Head of caudate nucleus (tissue), 42 donors: ENCODE measurements around the gene ZDHHC14.
A peak's percentile ranks its signal among the peaks of the same experiment; 100 is the strongest.
"Not testable (repeated sequence)": the region's sequence is repeated elsewhere in the genome, so short reads cannot be mapped to it uniquely, and the experiment has no call there.

Experiments
- DNase-seq, 42 donors: peaks; one replicate each; pipeline versions ENCODE4 v3.0.0 to v3.0.0-alpha.2; 2020 to 2021; ENCODE audit warnings: mixed read lengths in 7 of 42
- intact Hi-C: fragments of 100-400 bp; cut with DNase I; formaldehyde crosslinking; loops from one replicate; pipeline ENCODE4 v1.15.0; 2022

ZDHHC14 gene

GRCh38 chr6:157376706-157377230, 4.2 kb upstream of the ZDHHC14 start:
- DNase-seq, result no peak

GRCh38 chr6:157379656-157380457, 1.1 kb upstream of the ZDHHC14 start:
- intact Hi-C loops, result loop anchor here (2.0 to 5.0 kb wide), 2 partner anchors 52 to 57 kb away; partner anchors contain the start of gene TMEM242
- peak; percentile 84 to 99 (median 95) for DNase-seq

More at GRCh38 chr6:157376706-157377230, 4.2 kb upstream of the ZDHHC14 start:
- intact Hi-C loops, result no loop called here

- peak in 1 of 42 donors; percentile 19 for DNase-seq
- intact Hi-C loops, result loop anchor here (2.0 to 5.0 kb wide), 2 partner anchors 52 to 58 kb away; partner anchors contain the start of gene TMEM242
These were observed 572 bp upstream of the ZDHHC14 start for GRCh38 chr6:157380458-157380778.

GRCh38 chr6:157381631-157382621, 936 bp downstream of the ZDHHC14 start:
- intact Hi-C loops, result loop anchor here (2.0 to 5.0 kb wide), 2 partner anchors 50 to 59 kb away; partner anchors contain the start of gene TMEM242
- peak; percentile 31 to 88 (median 74) for DNase-seq

- intact Hi-C loops, result loop anchor here (5.0 kb wide), 1 partner anchor 49 kb away; no protein-coding TSS in a partner anchor
- no peak for DNase-seq
These were observed 1.8 kb downstream of the ZDHHC14 start for GRCh38 chr6:157382821-157383220.

- peak in 1 of 42 donors; percentile 15 for DNase-seq
- intact Hi-C loops, result loop anchor here (5.0 kb wide), 1 partner anchor 49 kb away; no protein-coding TSS in a partner anchor
These were observed 2.5 kb downstream of the ZDHHC14 start for GRCh38 chr6:157383471-157383870.

- DNase-seq, result not testable (repeated sequence)
- intact Hi-C loops, result loop anchor here (5.0 kb wide), 1 partner anchor 47 kb away; no protein-coding TSS in a partner anchor
These were observed 4.0 kb downstream of the ZDHHC14 start for GRCh38 chr6:157384962-157385361.

GRCh38 chr6:157385482-157385881, 4.5 kb downstream of the ZDHHC14 start:
- intact Hi-C loops, result no loop called here
- no peak for DNase-seq

GRCh38 chr6:157386023-157386422, 5.0 kb downstream of the ZDHHC14 start:
- intact Hi-C loops, result no loop called here
- DNase-seq, result no peak

- intact Hi-C loops, result no loop called here
These were observed 5.5 kb downstream of the ZDHHC14 start for GRCh38 chr6:157386454-157386853.

GRCh38 chr6:157388924-157389323, 7.9 kb downstream of the ZDHHC14 start:
- DNase-seq, result no peak
- intact Hi-C loops, result no loop called here

More at GRCh38 chr6:157386454-157386853, 5.5 kb downstream of the ZDHHC14 start:
- DNase-seq, result peak in 2 of 42 donors; percentile 18 to 37

- no peak for DNase-seq
- intact Hi-C loops, result no loop called here
These were observed 9.5 kb downstream of the ZDHHC14 start for GRCh38 chr6:157390273-157391060.

GRCh38 chr6:157392927-157393668, 12.1 kb downstream of the ZDHHC14 start:
- intact Hi-C loops, result no loop called here
- peak in 2 of 42 donors; percentile 19 to 31 for DNase-seq

GRCh38 chr6:157393669-157394327, 12.8 kb downstream of the ZDHHC14 start:
- DNase-seq, result peak in 11 of 42 donors; percentile 14 to 56 (median 34)
- intact Hi-C loops, result no loop called here

- intact Hi-C loops, result not testable (repeated sequence)
- peak in 1 of 42 donors; percentile 25 for DNase-seq
These were observed 14.2 kb downstream of the ZDHHC14 start for GRCh38 chr6:157395199-157395598.

GRCh38 chr6:157396026-157396425, 15.0 kb downstream of the ZDHHC14 start:
- no peak for DNase-seq
- intact Hi-C loops, result no loop called here

- intact Hi-C loops, result no loop called here
- DNase-seq, result peak in 1 of 42 donors; percentile 1
These were observed 16.7 kb downstream of the ZDHHC14 start for GRCh38 chr6:157397660-157398059.
